Ureter (tissue), 1 donor: Measurements from ENCODE around the gene P3H4. TPM values are rescaled to one million over a fixed set of nuclear protein-coding genes. Genes with fewer than 3 reads are reported as not detected.

Source experiments
- DNase-seq: peaks from one replicate; pipeline ENCODE4 v3.0.0-alpha.2; 2020; ENCODE audit warnings: low spot score
- total RNA-seq: library from RNA; stranded (reverse); gene quantifications from one replicate; pipeline ENCODE4 v1.2.4, GENCODE V29; 2023
- donor health status: DM: yes; HTN: yes; CAD: no.

P3H4 gene
- total RNA-seq, 1 donor from 2014 or later = 7.8 TPM

DNA sequence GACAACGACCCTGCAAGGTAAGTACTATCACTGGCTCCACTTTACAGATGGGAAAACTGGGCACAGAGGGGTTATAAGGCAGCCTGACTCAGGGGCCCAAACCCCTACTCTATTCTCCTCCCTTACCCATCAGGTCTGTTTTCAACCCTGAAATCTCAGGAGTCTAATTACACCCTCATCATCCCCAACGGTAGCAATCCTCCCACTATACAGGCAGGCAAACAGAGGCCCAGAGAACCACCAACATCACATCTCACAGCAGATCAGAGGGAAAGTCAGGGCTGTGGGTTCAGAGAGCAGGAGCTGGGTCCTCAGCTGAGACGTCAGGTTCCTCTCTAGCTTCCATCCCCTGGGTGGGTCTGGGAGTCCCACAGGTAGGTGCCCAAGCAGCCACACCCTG lies 41.8 kb downstream of the P3H4 start:
- DNase-seq = no peak

DNA sequence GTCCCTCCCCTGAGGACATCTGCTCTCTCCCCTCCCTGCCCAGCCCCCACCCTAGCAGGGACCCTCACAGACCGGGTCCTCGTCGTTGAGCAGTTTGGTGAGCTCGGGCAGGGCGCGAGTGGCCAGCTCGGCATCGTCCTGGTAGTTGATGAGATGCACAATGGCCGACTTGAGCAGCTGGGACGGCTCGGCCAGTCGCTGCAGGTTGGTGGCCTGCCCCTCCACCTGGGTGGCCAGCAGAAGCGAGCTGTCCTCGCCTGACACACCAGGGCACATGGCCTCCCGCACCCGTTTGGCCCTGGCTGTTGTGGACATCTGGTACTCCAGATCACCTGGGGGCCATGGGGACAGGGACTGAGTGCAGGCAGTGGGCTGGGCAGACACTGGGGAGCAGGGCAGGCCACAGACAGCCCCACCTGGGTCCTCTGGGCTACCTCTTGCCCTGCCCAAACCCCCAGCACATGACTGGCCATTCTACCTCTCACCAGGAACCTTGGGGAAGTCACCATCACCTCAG lies 42.3 kb downstream of the P3H4 start:
- DNase-seq = no peak

DNA sequence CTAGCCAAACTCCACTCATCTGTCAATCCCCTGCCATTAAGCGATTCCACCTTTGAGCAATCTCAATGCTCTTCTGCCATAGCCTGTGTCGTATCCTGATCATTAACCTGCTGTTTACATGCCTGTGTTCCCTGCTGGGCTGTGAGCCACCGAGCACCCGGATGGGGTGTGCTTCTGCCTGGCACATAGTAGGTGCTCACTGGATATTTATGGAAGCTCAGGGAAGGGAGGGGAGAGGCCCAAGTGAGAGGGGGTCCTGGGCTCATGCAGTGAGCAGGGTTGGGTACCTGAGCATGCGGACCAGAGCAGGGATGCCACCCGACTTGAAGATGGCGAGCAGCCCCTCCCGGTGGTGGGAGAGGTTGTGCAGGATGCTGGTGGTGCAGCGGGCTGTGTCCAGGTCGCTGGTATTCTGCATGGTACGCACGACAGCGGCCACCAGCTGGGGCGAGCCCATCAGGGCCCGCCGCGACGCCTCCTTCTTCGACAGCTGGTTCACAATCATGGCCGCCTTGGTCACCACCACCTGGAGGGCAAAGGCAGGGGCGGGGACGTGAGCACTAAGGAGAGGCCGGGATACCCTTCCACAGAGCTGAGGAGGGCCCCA lies 43.0 kb downstream of the P3H4 start:
- no peak for DNase-seq

DNA sequence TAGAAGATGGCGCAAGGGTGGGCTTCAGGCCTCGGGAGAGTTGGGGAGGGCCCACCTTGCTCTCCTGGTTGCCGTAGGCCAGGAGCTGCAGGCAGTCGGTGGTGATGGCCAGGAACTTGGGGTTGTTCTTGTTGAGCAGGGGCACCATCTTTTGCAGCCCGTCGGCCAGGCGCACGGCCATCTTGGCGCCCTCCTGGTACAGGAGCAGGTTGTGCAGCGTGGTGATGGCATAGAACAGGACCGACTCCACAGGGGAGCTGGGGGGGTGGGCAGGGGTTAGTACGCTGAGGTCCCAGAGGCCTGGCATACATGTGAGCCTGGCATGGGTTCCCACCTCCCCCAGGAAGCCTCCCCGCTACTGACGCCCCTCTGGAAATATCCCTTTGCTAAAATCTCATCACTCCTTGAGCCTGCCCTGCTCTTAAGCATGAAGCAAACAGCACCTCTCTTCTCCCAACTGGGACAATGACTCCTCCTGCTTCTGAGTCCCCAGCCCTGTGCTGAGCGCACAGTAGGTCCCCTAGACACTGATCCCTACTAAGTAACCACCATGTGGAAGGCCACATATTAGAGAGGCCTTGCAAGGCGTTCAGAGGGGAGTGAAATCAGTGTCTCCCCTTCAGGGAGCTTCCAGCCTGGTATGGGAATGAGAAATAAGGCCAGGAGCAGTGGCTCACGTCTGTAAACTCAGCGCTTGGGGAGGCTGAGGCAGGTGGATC lies 44.3 kb downstream of the P3H4 start:
- no peak for DNase-seq

DNA sequence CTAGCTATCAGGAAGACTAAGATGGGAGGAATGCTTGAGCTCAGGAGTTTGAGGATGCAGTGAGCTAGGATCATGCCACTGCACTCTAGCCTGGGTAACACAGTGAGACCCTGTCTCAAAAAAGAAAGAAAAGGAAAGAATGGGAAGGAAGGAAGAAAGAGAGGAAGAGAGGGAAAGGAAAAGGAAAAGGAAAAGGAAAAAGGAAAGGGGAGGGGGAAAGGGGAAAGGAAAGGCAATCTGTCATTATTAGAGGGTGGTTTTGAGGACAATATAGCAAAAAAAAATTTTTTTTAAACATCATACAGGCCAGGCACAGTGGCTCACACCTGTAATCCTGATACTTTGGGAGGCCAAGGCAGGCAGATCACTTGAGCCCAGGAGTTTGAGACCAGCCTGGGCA lies 45.6 kb downstream of the P3H4 start:
- no peak for DNase-seq

DNA sequence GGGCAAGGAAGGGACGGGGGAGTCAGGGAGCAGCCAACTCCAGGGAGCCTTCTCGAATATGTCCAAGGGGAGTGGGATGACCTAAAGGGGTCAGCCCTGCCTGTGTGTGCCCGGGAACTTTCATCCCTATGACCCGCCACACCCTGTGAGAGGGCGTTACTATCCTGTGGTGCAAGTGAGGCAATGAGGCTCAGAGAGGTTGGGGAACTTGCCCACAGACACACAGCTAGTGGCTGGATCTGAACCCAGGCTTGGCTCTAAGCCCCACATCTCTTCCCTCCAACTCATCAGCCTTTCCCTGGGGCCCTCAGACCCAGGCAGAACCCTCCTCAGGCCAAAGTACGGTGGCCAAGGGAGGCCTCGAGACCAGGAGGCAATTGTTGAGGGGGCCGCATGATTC lies 48.4 kb downstream of the P3H4 start:
- no peak for DNase-seq

DNA sequence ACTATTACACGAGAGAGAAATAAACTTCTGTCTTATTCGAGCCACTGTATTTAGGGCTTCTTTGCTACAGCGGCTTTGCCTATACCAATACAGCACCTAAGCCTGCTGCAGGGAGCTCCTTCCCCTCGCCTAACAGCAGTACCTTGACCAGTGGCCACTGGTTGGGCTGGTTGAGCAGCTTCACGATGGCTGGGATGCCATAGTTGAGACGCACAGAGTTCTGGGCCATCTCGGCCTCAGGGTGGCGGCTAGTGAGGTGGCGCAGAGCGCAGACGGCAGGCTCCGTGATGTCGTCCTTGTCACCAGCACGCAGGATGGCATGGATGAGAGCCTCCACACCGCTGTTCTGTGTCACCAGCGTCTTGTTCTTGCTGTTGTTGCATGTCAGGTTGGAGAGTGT lies 48.9 kb downstream of the P3H4 start:
- DNase-seq = no peak

DNA sequence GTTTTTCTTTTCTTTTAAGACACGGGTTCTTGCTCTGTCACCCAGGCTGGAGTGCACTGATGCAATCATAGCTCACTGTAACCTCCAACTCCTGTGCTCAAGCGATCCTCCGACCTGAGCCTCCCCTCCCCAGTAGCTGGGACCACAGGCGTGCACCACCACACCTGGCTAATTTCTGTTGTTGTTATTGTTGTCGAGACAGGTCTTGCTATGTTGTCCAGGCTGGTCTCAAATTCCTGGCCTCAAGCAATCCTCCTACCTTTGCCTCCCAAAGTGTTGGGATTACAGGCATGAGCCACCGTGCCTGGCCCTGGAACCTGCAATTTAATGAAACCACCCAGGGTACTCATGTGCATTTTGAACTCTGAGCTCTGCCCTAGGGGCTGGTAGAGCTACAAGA lies 49.4 kb downstream of the P3H4 start:
- DNase-seq = no peak

DNA sequence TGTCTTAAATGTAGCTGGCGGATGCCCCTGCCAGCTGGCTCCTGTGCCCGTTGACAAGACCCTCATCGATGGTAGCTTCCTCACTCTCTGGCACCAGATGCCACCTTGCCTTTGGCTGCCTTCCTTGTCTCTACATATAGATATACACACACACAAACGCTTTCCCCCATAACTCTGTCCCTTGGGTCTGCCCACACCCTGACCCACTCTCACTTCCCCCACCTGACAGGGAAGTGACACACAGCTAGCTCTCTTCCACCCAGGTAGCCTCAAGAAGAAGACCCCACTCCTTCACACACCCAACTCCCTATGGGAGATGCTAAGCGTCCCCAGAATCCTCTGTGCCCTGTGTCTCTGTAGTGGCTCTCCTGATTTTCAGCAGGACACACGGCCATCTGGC lies 50.9 kb downstream of the P3H4 start:
- DNase-seq = no peak

DNA sequence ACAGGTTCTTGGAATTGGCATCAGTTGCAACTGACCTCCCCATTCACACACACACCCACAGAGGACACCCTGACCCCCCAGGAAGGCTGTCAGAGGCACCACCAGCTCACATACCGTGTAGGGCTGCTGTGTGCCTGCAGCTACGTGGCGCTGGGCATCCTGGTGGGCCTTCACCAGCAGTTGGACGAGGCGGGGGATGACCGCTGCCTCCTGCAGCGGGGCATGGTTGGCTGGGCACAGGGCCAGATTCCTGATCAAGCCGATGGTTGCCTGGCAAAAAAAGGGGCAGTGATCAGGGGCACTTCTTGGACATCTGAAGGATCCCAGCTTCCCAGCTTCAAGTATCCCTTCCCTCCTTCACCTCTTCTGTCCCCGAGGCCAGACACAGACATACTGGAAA lies 53.1 kb downstream of the P3H4 start:
- no peak for DNase-seq

DNA sequence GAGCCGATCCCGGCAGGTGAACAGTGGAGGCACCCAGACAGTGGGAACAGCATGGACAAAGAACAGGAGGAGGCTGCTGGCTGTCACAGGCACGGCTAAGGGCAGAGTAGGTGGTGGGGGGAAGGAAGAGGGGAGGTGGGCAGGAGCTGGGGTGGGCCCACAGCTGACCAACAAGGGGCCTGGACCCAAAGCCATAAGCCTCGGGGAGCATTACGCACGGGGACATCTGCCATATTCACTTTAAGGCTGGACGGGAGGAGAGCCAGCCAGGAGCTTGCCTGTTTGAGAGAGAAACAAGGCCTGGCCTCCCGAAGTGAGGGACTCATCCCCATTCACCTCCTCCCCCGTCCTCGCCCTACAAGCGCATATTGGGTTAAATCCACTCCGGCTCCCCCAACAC lies 57.7 kb downstream of the P3H4 start:
- no peak for DNase-seq

Other genes with a start within 250 kb of the P3H4 start
- not detected for gene KRT9, start 239.9 kb downstream of the P3H4 start, total RNA-seq
- 0.52 TPM for gene KRT14, start 225.1 kb downstream of the P3H4 start, total RNA-seq
- gene KRT16, start 199.2 kb downstream of the P3H4 start, total RNA-seq = 0.73 TPM
- 223 TPM for gene KRT17, start 187.4 kb downstream of the P3H4 start, total RNA-seq
- gene EIF1, start 123.1 kb downstream of the P3H4 start, total RNA-seq = 1,012 TPM
- not detected for gene GAST, start 99.6 kb downstream of the P3H4 start, total RNA-seq
- gene HAP1, start 77.3 kb downstream of the P3H4 start, total RNA-seq = 0.47 TPM
- 277 TPM for gene JUP, start 25.2 kb downstream of the P3H4 start, total RNA-seq
- 42.0 TPM for gene FKBP10, start 1.1 kb upstream of the P3H4 start, total RNA-seq
- gene NT5C3B, start 24.3 kb upstream of the P3H4 start, total RNA-seq = 36.3 TPM
- gene KLHL10, start 25.9 kb upstream of the P3H4 start, total RNA-seq = 0.44 TPM
- 15.6 TPM for gene KLHL11, start 53.5 kb upstream of the P3H4 start, total RNA-seq
- gene ACLY, start 107.0 kb upstream of the P3H4 start, total RNA-seq = 94.2 TPM
- 0.75 TPM for gene ODAD4, start 118.7 kb upstream of the P3H4 start, total RNA-seq
- 45.7 TPM for gene CNP, start 154.8 kb upstream of the P3H4 start, total RNA-seq
- 111 TPM for gene DNAJC7, start 205.5 kb upstream of the P3H4 start, total RNA-seq
- gene NKIRAS2, start 208.1 kb upstream of the P3H4 start, total RNA-seq = 20.8 TPM
- gene C17orf113, start 238.7 kb upstream of the P3H4 start, total RNA-seq = 1.9 TPM